Uterus (tissue), 4 donors: Measurements from ENCODE around the gene KCNIP1. TPM values are rescaled to one million over a fixed set of nuclear protein-coding genes. Genes with fewer than 3 reads are reported as not detected.

Experiments used
- DNase-seq, 2 donors: peaks; one replicate each; pipeline ENCODE4 v3.0.0-alpha.2; 2019 to 2020
- H3K27ac ChIP-seq, 2 donors: fragments of 200-600 bp; sonication (generic); 1 replicate in 1 of 2; 2 replicates in 1 of 2; pipeline ENCODE4 v1.5.1; 2016 to 2018
- H3K27me3 ChIP-seq, 2 donors: fragments of 200-600 bp; sonication (generic); one replicate each; pipeline ENCODE4 v1.5.1; 2018 to 2019; ENCODE audit warnings: control low read depth in 1 of 2
- H3K36me3 ChIP-seq, 2 donors: fragments of 200-600 bp; sonication (generic); one replicate each; pipeline ENCODE4 v1.5.1; 2019; ENCODE audit warnings: control low read depth in 1 of 2
- H3K4me1 ChIP-seq, 2 donors: fragments of 200-600 bp; sonication (generic); one replicate each; pipeline ENCODE4 v1.5.1; 2018 to 2019; ENCODE audit warnings: control low read depth in 1 of 2
- H3K4me3 ChIP-seq, 2 donors: fragments of 200-600 bp; sonication (generic); 1 replicate in 1 of 2; 2 replicates in 1 of 2; pipeline ENCODE4 v1.5.1; 2018 to 2019; ENCODE audit warnings: mild to moderate bottlenecking in 1 of 2
- H3K9me3 ChIP-seq, 2 donors: fragments of 200-600 bp; sonication (generic); one replicate each; pipeline ENCODE4 v1.5.1; 2019; ENCODE audit warnings: control low read depth in 1 of 2
- POLR2A ChIP-seq, 2 donors: fragments of 450-650 bp; IDR thresholded peaks; one replicate each; pipeline ENCODE4 v1.6.1; 2016; ENCODE audit warnings: antibody characterized with exemption in 2 of 2, mild to moderate bottlenecking in 1 of 2, moderate library complexity in 1 of 2
- intact Hi-C: fragments of 100-400 bp; cut with DNase I; formaldehyde crosslinking; loops from one replicate; pipeline ENCODE4 v1.15.1; 2023; ENCODE audit warnings: low total_unique reads
- total RNA-seq, 4 donors: library from RNA; depleted of rRNA in 3 of 4; stranded (reverse); fragments of >200 nt in 3 of 4; gene quantifications; one replicate each; pipeline versions ENCODE4 v1.1.0 to v1.2.4, GENCODE V29; 2014 to 2023
- TF ChIP-seq, protein P1 (sequence below), 4 experiments: fragments of 200-600 bp in 2 of 4; fragments of 450-650 bp in 2 of 4; sonication (generic) in 2 of 4; IDR thresholded peaks; one replicate each; pipeline ENCODE4 v1.5.1; 2016 to 2019; ENCODE audit warnings: antibody characterized with exemption in 4 of 4, mild to moderate bottlenecking in 2 of 4, moderate library complexity in 1 of 4
- donor health status: DM: yes; HTN: yes; CAD: no.

Gene KCNIP1
- total RNA-seq, 4 donors from 2014 or later: 1.3 to 7.0 (median 3.9) TPM

DNA sequence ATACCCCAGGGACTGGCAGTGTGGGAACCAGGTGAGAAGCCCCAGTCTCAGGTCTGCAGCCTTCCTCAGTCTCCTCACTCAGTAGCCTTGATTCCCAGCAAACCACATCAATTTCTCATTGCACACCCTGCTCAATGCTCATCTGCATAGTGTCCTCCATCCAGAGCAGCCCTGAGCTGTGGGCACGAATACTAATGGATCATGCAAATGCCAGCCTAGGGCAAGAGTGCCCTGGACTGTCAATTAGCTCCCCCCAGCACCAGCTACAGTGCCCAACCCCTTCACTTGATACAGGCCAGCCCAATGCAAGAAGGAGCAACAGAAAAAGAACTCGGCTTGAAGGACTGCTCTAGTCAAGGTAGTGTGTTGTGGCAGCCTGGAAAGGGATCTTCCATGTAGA is 9.8 kb upstream of the KCNIP1 start:
- intact Hi-C loops: no loop called here
- Histone ChIP-seq H3K4me3 (no peak overlapping the region), H3K9me3 (no peaks in the 10 kb centered on the region), H3K27me3 (no peaks in the 10 kb centered on the region), H3K36me3 (no peaks in the 10 kb centered on the region), H3K4me1 (no peaks in the 10 kb centered on the region), H3K27ac (no peak overlapping the region)
- no peak for TF ChIP-seq POLR2A (IDR thresholded peaks at IDR 0.05)
- TF ChIP-seq, protein P1, sequence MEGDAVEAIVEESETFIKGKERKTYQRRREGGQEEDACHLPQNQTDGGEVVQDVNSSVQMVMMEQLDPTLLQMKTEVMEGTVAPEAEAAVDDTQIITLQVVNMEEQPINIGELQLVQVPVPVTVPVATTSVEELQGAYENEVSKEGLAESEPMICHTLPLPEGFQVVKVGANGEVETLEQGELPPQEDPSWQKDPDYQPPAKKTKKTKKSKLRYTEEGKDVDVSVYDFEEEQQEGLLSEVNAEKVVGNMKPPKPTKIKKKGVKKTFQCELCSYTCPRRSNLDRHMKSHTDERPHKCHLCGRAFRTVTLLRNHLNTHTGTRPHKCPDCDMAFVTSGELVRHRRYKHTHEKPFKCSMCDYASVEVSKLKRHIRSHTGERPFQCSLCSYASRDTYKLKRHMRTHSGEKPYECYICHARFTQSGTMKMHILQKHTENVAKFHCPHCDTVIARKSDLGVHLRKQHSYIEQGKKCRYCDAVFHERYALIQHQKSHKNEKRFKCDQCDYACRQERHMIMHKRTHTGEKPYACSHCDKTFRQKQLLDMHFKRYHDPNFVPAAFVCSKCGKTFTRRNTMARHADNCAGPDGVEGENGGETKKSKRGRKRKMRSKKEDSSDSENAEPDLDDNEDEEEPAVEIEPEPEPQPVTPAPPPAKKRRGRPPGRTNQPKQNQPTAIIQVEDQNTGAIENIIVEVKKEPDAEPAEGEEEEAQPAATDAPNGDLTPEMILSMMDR (IDR thresholded peaks at IDR 0.05): no peak
- no peak for DNase-seq

DNA sequence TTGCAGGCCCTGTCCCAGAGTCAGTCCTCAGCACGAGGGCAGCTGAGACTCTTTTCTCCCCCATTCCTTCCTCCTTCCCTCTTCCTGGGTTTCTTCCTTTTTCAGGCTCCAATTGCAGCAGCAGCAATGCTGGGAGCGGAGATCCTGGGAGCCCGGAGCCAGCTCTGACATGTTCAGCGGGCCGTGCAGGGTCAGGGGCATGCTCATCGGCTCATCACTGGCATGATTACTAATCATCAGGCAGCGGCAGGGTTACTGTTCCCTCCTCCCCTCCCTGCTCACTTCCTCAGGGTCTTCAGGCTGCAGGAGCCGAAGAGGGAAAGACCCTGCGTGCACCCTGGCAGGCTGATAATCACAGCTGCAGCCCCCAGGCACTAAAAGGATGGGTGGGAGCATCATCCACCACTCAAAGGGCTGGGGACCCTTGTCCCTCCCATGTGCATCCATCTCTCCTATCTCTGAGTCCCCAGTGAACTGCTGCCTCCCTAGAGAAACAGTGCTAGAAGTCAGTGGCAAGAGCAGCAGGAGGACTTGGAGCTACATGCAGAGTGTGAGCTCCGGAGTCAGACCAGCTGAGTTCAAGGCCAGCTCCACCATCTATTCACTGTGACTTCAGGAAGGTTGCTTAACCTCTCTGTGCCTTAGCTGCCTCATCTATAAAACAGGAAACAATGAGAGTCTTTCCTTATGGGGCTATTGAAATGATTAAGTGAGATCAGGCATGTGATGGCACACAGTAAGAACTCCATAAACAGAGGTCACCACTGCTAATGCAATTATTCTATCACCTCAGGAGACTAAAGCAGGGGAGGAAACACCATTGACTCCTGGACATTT is 7.8 kb upstream of the KCNIP1 start:
- Histone ChIP-seq H3K9me3 (no peaks in the 10 kb centered on the region), H3K36me3 (no peaks in the 10 kb centered on the region), H3K27me3 (no peaks in the 10 kb centered on the region), H3K27ac (no peak overlapping the region), H3K4me1 (no peaks in the 10 kb centered on the region), H3K4me3 (no peak overlapping the region)
- intact Hi-C loops: no loop called here
- TF ChIP-seq, protein P1 (IDR thresholded peaks at IDR 0.05): no peak
- TF ChIP-seq POLR2A (IDR thresholded peaks at IDR 0.05): no peak
- no peak for DNase-seq

DNA sequence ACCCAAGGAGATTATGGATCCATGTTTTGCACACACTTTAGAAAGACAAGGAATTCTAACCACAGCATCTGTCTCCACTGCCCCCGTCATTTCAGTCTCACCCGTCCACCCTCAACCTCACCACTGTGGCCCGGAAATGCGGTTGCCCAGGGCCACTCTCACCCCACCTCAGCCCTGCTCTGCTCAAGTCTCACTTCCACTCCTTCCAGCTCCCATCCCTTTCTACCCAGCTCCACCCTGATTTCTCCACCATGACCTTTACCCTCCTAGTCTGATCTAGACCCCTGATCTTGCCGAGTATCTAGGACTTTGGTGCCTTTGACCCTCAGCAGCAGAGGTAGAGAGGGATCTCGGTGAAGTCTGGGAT is 7.2 kb upstream of the KCNIP1 start:
- intact Hi-C loops: no loop called here
- H3K36me3 ChIP-seq: no peaks in the 10 kb centered on the region
- H3K4me1 ChIP-seq: no peaks in the 10 kb centered on the region
- no peaks in the 10 kb centered on the region for H3K9me3 ChIP-seq
- no peak for TF ChIP-seq POLR2A (IDR thresholded peaks at IDR 0.05)
- TF ChIP-seq, protein P1 (IDR thresholded peaks at IDR 0.05): no peak
- no peaks in the 10 kb centered on the region for H3K27me3 ChIP-seq
- H3K27ac ChIP-seq: no peak overlapping the region
- no peak for DNase-seq
- no peak overlapping the region for H3K4me3 ChIP-seq

DNA sequence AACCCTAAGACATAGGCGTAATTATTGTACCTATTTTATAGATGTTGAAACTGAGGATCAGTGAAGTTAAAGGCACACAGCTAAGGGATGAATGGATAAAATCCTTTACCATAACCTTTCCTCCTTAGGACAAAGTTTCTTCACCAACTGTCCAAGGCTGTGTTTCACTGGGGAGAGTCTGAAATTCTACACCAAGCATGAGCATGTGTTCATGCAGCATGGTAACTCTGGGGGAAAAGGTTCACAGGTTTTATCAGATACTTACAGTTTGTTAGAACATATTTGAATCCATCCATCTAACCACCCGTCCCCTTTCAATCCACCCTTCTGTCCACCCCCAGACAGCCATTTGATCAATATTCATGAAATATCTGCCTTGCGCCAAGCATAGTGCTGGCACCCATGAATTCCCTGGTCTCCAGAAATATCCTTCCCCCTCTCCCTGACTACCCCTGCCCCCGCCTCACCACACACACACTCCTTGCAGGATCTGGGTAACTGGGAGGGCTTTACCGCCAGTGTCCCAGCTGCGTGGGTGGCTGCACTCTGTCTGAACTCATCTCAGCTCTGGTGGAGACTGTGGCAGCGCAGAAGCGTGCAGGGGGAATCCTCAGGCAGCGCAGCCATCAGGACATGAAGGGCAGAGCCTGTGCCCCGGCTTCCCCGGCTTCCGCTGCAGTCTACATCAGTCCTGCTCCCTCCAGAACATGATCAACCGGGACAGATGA is 6.3 kb upstream of the KCNIP1 start:
- Histone ChIP-seq H3K4me1 (no peaks in the 10 kb centered on the region), H3K4me3 (no peak overlapping the region), H3K9me3 (no peaks in the 10 kb centered on the region), H3K27ac (no peak overlapping the region), H3K36me3 (no peaks in the 10 kb centered on the region), H3K27me3 (no peaks in the 10 kb centered on the region)
- no peak for TF ChIP-seq POLR2A (IDR thresholded peaks at IDR 0.05)
- TF ChIP-seq, protein P1 (IDR thresholded peaks at IDR 0.05): no peak
- intact Hi-C loops: no loop called here
- no peak for DNase-seq

DNA sequence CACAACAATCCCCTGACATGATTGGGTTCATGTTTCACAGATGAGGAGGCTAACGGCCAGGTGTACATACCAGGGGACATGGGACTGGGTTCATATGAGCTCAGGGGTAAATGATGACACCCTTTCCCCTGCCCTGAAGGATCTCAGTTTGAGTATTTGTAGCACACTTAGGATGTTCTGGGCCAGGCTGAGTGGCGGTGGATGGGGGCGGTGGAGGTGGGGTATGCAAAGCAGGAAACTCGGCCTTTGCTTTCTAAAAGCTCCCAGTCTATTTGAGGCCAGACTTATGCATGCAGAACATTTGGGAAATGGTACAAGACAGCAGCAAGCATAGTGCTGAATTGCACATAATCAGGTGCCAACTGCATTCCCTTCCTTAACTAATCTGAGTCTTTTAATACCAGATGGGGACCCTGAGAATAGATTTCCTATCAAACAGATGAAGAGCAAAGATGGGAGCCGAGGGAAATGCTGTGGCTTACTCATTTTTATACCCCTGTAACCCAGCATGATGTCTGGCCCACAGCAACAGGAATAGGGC is 4.9 kb upstream of the KCNIP1 start:
- Histone ChIP-seq H3K27me3 (no peaks in the 10 kb centered on the region), H3K36me3 (no peaks in the 10 kb centered on the region), H3K4me1 (no peaks in the 10 kb centered on the region), H3K4me3 (no peak overlapping the region), H3K9me3 (no peaks in the 10 kb centered on the region), H3K27ac (no peak overlapping the region)
- no peak for DNase-seq
- TF ChIP-seq POLR2A (IDR thresholded peaks at IDR 0.05): no peak
- intact Hi-C loops: no loop called here
